Subcutaneous abdominal adipose tissue (tissue), 5 donors: Measurements from ENCODE around the gene COL9A3.

ENCODE experiments used
- H3K27ac ChIP-seq: one replicate; pipeline ENCODE4 v1.7.0; 2013; ENCODE audit warnings: low read depth, mild to moderate bottlenecking, inconsistent platforms, low read length, moderate library complexity
- H3K27me3 ChIP-seq, 5 donors: one replicate each; pipeline ENCODE4 v1.7.0; 2013; ENCODE audit warnings: low read length in 5 of 5, inconsistent platforms in 1 of 5; ENCODE audit not compliant: control insufficient read depth in 5 of 5, insufficient read depth in 4 of 5
- H3K36me3 ChIP-seq, 5 donors: one replicate each; pipeline ENCODE4 v1.7.0; 2013; ENCODE audit warnings: low read length in 5 of 5; ENCODE audit not compliant: control insufficient read depth in 5 of 5, insufficient read depth in 5 of 5
- H3K4me1 ChIP-seq, 5 donors: one replicate each; pipeline ENCODE4 v1.7.0; 2013; ENCODE audit warnings: low read length in 5 of 5, mild to moderate bottlenecking in 3 of 5, moderate library complexity in 1 of 5; ENCODE audit not compliant: control insufficient read depth in 5 of 5, insufficient read depth in 5 of 5
- H3K4me3 ChIP-seq, 5 donors: one replicate each; pipeline ENCODE4 v1.7.0; 2013; ENCODE audit warnings: low read length in 5 of 5, low read depth in 1 of 5
- H3K9ac ChIP-seq, 5 donors: one replicate each; pipeline ENCODE4 v1.7.0; 2013; ENCODE audit warnings: low read length in 5 of 5, mild to moderate bottlenecking in 4 of 5, moderate library complexity in 3 of 5
- H3K9me3 ChIP-seq, 5 donors: one replicate each; pipeline ENCODE4 v1.7.0; 2013; ENCODE audit warnings: low read length in 5 of 5; ENCODE audit not compliant: control insufficient read depth in 5 of 5
- donor health status: healthy.
- donor health status: healthy.
- donor health status: healthy.
- donor health status: healthy.
- donor health status: healthy.

COL9A3 gene

GRCh38 chr20:62828511-62829230, 11.8 kb downstream of the COL9A3 start:
- no peak overlapping the region for H3K27ac ChIP-seq
- no peak overlapping the region for H3K4me3 ChIP-seq
- no peak overlapping the region for H3K9ac ChIP-seq
- H3K9me3 ChIP-seq: no peaks in the 10 kb centered on the region
- H3K36me3 ChIP-seq: no peaks in the 10 kb centered on the region
- peaks cover 3 to 32% (median 19%) of the 10 kb centered on the region in 5 donors for H3K4me1 ChIP-seq
- H3K27me3 ChIP-seq: peaks cover 0 to 5% (median 0%) of the 10 kb centered on the region in 5 donors

GRCh38 chr20:62829231-62830230, 12.7 kb downstream of the COL9A3 start:
- no peaks in the 10 kb centered on the region for H3K36me3 ChIP-seq
- H3K9me3 ChIP-seq: no peaks in the 10 kb centered on the region
- H3K9ac ChIP-seq: no peak overlapping the region
- peaks cover 0 to 5% (median 0%) of the 10 kb centered on the region in 5 donors for H3K27me3 ChIP-seq
- no peak overlapping the region for H3K27ac ChIP-seq
- peaks cover 3 to 28% (median 18%) of the 10 kb centered on the region in 5 donors for H3K4me1 ChIP-seq
- H3K4me3 ChIP-seq: no peak overlapping the region

DNA sequence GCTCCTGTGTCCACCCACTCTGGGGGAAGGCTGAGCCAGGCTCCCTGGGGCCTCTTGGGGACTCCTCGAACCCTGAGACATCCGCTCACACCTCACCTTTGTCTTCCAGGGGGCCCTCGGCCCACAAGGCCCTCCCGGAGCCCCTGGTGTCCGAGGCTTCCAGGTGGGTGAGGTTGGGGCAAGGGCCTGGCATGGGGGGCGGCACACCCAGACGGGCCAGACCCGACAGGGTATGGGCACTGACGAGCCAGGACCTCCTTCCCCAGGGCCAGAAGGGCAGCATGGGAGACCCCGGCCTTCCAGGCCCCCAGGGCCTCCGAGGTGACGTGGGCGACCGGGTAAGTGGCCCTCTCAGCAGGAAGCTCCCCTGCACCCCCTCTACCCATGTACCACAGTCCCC, 13.4 kb downstream of the COL9A3 start:
- peaks cover 0 to 7% (median 2%) of the 10 kb centered on the region in 5 donors for H3K27me3 ChIP-seq
- H3K9ac ChIP-seq: no peak overlapping the region
- no peak overlapping the region for H3K4me3 ChIP-seq
- no peak overlapping the region for H3K27ac ChIP-seq
- H3K4me1 ChIP-seq: peaks cover 3 to 25% (median 15%) of the 10 kb centered on the region in 5 donors
- no peaks in the 10 kb centered on the region for H3K9me3 ChIP-seq
- H3K36me3 ChIP-seq: no peaks in the 10 kb centered on the region

- H3K27me3 ChIP-seq: peaks cover 0 to 8% (median 2%) of the 10 kb centered on the region in 5 donors
- no peak overlapping the region for H3K27ac ChIP-seq
- no peak overlapping the region for H3K9ac ChIP-seq
- no peak overlapping the region for H3K4me3 ChIP-seq
- no peaks in the 10 kb centered on the region for H3K9me3 ChIP-seq
- H3K36me3 ChIP-seq: no peaks in the 10 kb centered on the region
- peaks cover 3 to 25% (median 15%) of the 10 kb centered on the region in 5 donors for H3K4me1 ChIP-seq
These were observed 14.0 kb downstream of the COL9A3 start for GRCh38 chr20:62830821-62831220.

GRCh38 chr20:62831361-62831788, 14.5 kb downstream of the COL9A3 start:
- H3K4me3 ChIP-seq: no peak overlapping the region
- H3K9me3 ChIP-seq: no peaks in the 10 kb centered on the region
- H3K27me3 ChIP-seq: peaks cover 0 to 11% (median 7%) of the 10 kb centered on the region in 5 donors
- no peaks in the 10 kb centered on the region for H3K36me3 ChIP-seq
- H3K9ac ChIP-seq: no peak overlapping the region
- peaks cover 3 to 25% (median 15%) of the 10 kb centered on the region in 5 donors for H3K4me1 ChIP-seq
- no peak overlapping the region for H3K27ac ChIP-seq

DNA sequence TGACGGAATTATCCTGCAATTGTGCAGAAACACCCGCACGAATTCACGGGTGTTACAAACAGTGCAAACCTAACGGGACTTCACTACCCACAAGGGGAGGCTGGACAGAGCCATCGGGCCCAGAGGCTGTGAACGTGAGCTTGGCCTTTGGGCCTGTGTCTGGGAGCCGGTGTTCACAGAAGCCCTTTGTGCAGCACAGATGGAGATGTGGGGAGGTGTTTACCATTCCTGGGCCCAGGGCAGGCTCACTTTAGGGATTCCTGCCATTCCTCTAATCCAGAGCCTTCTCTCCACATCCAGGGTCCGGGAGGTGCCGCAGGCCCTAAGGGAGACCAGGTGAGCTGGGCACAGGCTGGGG, 15.0 kb downstream of the COL9A3 start:
- Histone ChIP-seq H3K4me3 (peak overlapping the region in 1 of 5 donors; percentile 40), H3K27ac (no peak overlapping the region), H3K4me1 (peaks cover 3 to 25% (median 15%) of the 10 kb centered on the region in 5 donors), H3K36me3 (no peaks in the 10 kb centered on the region), H3K9ac (no peak overlapping the region), H3K9me3 (no peaks in the 10 kb centered on the region), H3K27me3 (peaks cover 0 to 15% (median 8%) of the 10 kb centered on the region in 5 donors)

GRCh38 chr20:62832212-62832922, 15.5 kb downstream of the COL9A3 start:
- Histone ChIP-seq H3K9me3 (no peaks in the 10 kb centered on the region), H3K4me1 (peaks cover 3 to 25% (median 15%) of the 10 kb centered on the region in 5 donors), H3K27ac (no peak overlapping the region), H3K9ac (no peak overlapping the region), H3K36me3 (no peaks in the 10 kb centered on the region), H3K4me3 (peak overlapping the region in 3 of 5 donors; percentile 27 to 45 (median 40)), H3K27me3 (peaks cover 0 to 15% (median 8%) of the 10 kb centered on the region in 5 donors)

DNA sequence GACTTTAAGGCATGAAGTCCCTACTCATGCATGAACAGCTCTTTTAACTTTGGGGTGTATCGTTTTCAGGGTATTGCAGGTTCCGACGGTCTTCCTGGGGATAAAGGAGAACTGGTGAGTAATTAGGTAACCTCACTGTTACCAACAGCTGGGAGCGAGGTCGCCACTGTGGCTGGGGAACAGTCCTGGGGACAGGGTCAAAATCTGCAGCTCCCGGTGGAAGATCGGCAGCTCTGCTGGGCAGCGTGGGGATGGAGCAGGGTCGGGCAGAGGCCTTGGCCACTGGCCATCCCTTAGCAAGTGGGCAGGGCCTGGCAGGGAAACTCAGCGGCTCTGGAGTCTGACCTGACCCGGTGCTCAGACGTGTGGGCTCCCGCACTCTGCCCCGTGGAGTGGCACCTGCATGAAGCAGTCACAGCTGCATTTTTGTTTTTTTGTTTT, 16.1 kb downstream of the COL9A3 start:
- peak overlapping the region in 1 of 5 donors; percentile 40 for H3K4me3 ChIP-seq
- no peaks in the 10 kb centered on the region for H3K36me3 ChIP-seq
- H3K27ac ChIP-seq: no peak overlapping the region
- peaks cover 3 to 25% (median 15%) of the 10 kb centered on the region in 5 donors for H3K4me1 ChIP-seq
- peaks cover 0 to 15% (median 7%) of the 10 kb centered on the region in 5 donors for H3K27me3 ChIP-seq
- H3K9ac ChIP-seq: no peak overlapping the region
- H3K9me3 ChIP-seq: no peaks in the 10 kb centered on the region

- peaks cover 4 to 22% (median 9%) of the 10 kb centered on the region in 5 donors for H3K27me3 ChIP-seq
- H3K27ac ChIP-seq: no peak overlapping the region
- no peak overlapping the region for H3K9ac ChIP-seq
- no peaks in the 10 kb centered on the region for H3K36me3 ChIP-seq
- no peaks in the 10 kb centered on the region for H3K9me3 ChIP-seq
- H3K4me1 ChIP-seq: peaks cover 3 to 25% (median 15%) of the 10 kb centered on the region in 5 donors
- no peak overlapping the region for H3K4me3 ChIP-seq
These were observed 18.3 kb downstream of the COL9A3 start for GRCh38 chr20:62834967-62835730.
